Loucy (cell line): ENCODE results near the gene PKDREJ.

Experiments used
- H2AFZ ChIP-seq: fragments of 200-600 bp; sonication (generic); 2 replicates; pipeline ENCODE4 v1.6.0; 2016; ENCODE audit warnings: antibody characterized with exemption, mild to moderate bottlenecking, low read length, moderate library complexity
- H3F3A ChIP-seq: fragments of 200-600 bp; 2 replicates; pipeline ENCODE4 v1.6.0; 2016; ENCODE audit warnings: antibody characterized with exemption, low read depth, mild to moderate bottlenecking
- H3K27me3 ChIP-seq: fragments of 200-600 bp; sonication (generic); 2 replicates; pipeline ENCODE4 v1.6.1; 2014; ENCODE audit warnings: low read length, mild to moderate bottlenecking; ENCODE audit not compliant: insufficient read depth, poor library complexity, severe bottlenecking
- H3K36me3 ChIP-seq: fragments of 200-600 bp; sonication (generic); 2 replicates; pipeline ENCODE4 v1.6.1; 2016; ENCODE audit warnings: low read length; ENCODE audit not compliant: insufficient read depth
- H3K4me1 ChIP-seq: fragments of 200-600 bp; sonication (generic); 2 replicates; pipeline ENCODE4 v1.5.1; 2014; ENCODE audit warnings: low read length, mild to moderate bottlenecking; ENCODE audit not compliant: insufficient read depth, poor library complexity, severe bottlenecking
- H3K4me2 ChIP-seq: fragments of 200-600 bp; sonication (generic); 2 replicates; pipeline ENCODE4 v1.6.0; 2014; ENCODE audit warnings: antibody characterized with exemption, low read length, low read depth, mild to moderate bottlenecking; ENCODE audit not compliant: poor library complexity, severe bottlenecking
- H3K4me3 ChIP-seq: fragments of 200-600 bp; sonication (generic); 2 replicates; pipeline ENCODE4 v1.5.1; 2014; ENCODE audit warnings: low read length, mild to moderate bottlenecking, mixed read lengths; ENCODE audit not compliant: poor library complexity, severe bottlenecking
- H3K79me2 ChIP-seq: fragments of 200-600 bp; sonication (generic); 2 replicates; pipeline ENCODE4 v1.6.1; 2014; ENCODE audit warnings: low read length; ENCODE audit not compliant: insufficient read depth
- H3K9ac ChIP-seq: fragments of 200-600 bp; sonication (generic); 2 replicates; pipeline ENCODE4 v1.6.0; 2014; ENCODE audit warnings: mild to moderate bottlenecking, low read depth, low read length, moderate library complexity; ENCODE audit not compliant: poor library complexity, severe bottlenecking
- H3K9me2 ChIP-seq: fragments of 200-600 bp; sonication (generic); replicated peaks from 2 replicates; pipeline ENCODE4 v1.6.1; 2016; ENCODE audit warnings: low read depth, low read length, mixed read lengths
- H3K9me3 ChIP-seq: fragments of 200-600 bp; sonication (generic); 2 replicates; pipeline ENCODE4 v1.6.1; 2014; ENCODE audit warnings: mild to moderate bottlenecking, antibody characterized with exemption, low read length, low read depth; ENCODE audit not compliant: insufficient read depth
- H4K20me1 ChIP-seq: fragments of 200-600 bp; sonication (generic); 2 replicates; pipeline ENCODE4 v1.6.0; 2014; ENCODE audit warnings: antibody characterized with exemption, low read length, mild to moderate bottlenecking; ENCODE audit not compliant: insufficient read depth, poor library complexity, severe bottlenecking
- EZH2phosphoT487 ChIP-seq: fragments of 200-600 bp; IDR thresholded peaks from 2 replicates; pipeline ENCODE4 v1.6.1; 2018; ENCODE audit warnings: antibody characterized with exemption, mild to moderate bottlenecking, moderate library complexity, borderline replicate concordance
- TF ChIP-seq, protein P1 (sequence below): fragments of 200-600 bp; sonication (generic); conservative IDR thresholded peaks from 2 replicates; pipeline ENCODE4 v1.5.1; 2014; ENCODE audit warnings: mild to moderate bottlenecking, antibody characterized with exemption, low read length

PKDREJ gene

DNA sequence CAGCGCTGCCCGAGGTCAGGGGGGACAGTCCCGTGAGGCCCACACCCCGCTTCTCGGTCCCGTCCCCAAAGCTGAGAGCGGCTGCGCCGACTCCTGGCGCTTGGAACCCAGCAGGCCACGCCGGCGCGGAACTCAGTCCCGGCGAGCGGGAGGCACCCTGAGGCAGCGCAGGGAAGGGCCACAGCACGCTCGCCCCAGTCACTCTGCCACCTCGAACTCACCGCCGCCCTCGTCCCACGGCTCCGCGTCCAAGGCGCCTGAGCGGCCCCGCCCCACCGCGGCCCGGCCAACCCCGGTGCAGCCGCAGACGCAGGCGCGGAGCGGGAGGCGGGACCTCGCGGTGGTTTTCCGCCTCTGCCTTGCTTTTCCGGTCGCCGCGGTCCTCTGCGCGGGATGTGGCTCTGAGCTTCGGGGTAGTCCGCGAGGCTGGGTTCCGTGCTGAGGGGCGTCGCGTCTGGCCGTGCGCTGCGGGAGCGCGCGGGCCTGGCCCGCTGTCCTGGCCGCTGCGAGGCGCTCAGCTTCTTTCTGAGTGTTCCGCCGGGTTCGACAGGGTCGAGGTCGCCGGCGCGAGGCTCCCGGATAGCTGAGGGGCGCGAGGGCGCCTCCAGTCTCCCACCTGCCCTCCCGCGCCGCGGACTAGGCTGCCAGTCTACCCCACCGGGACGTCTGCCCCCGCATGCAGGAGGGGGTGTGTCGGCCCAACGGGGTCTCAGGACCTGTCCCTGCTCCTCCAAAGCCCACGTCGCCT lies 12.9 kb downstream of the PKDREJ start, which contains the start of gene CDPF1:
TSS of gene CDPF1 (minus strand) at position 259 of the 748 bp plus-strand sequence. CDS start 2,009 bp downstream, outside the sequence.
- no peaks in the 10 kb centered on the region for H3F3A ChIP-seq
- no peaks in the 10 kb centered on the region for H3K9me2 ChIP-seq
- peaks cover 75% of the 10 kb centered on the region for H3K79me2 ChIP-seq
- H3K9ac ChIP-seq: peak within 1 kb of the TSS; percentile 95
- no peak within 1 kb of the TSS for H2AFZ ChIP-seq
- no peaks in the 10 kb centered on the region for H3K36me3 ChIP-seq
- no peaks in the 10 kb centered on the region for H4K20me1 ChIP-seq
- no peak for TF ChIP-seq EZH2phosphoT487
- TF ChIP-seq, protein P1, sequence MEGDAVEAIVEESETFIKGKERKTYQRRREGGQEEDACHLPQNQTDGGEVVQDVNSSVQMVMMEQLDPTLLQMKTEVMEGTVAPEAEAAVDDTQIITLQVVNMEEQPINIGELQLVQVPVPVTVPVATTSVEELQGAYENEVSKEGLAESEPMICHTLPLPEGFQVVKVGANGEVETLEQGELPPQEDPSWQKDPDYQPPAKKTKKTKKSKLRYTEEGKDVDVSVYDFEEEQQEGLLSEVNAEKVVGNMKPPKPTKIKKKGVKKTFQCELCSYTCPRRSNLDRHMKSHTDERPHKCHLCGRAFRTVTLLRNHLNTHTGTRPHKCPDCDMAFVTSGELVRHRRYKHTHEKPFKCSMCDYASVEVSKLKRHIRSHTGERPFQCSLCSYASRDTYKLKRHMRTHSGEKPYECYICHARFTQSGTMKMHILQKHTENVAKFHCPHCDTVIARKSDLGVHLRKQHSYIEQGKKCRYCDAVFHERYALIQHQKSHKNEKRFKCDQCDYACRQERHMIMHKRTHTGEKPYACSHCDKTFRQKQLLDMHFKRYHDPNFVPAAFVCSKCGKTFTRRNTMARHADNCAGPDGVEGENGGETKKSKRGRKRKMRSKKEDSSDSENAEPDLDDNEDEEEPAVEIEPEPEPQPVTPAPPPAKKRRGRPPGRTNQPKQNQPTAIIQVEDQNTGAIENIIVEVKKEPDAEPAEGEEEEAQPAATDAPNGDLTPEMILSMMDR: peak; percentile 17; the same call in 1 of the 2 replicates
- no peaks in the 10 kb centered on the region for H3K27me3 ChIP-seq
- peak within 1 kb of the TSS; percentile 86 for H3K4me2 ChIP-seq
- H3K9me3 ChIP-seq: no peaks in the 10 kb centered on the region
- H3K4me3 ChIP-seq: peak within 1 kb of the TSS; percentile 84
- H3K4me1 ChIP-seq: peaks cover 72% of the 10 kb centered on the region

DNA sequence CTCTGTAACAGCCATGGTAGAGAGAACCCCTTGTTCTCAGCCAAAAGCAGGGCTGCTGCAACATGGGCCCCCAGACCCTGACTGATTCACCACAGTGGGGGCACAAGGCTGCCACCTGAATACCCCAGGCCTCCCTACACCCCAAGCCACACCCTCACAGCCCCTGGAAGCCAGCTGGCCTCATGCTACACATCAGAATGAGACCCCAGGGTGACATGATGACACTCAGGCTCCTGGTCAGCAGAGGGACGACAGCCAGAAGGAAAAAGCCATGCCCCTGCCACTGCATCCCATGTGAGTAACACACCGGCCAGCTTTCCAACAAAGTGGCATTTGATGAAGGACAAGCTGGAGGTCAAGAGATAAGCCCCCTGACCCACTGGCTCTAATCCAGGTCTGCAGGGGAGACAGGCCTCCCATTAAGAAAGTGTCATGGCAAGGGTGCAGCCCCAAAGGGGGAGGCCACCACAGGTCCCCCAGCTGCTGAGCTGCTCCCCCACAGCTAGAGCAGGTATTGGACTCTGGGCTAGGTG lies 15.6 kb downstream of the PKDREJ start:
- Histone ChIP-seq H3K9ac (peak overlapping the region; percentile 95), H3K4me2 (peak overlapping the region; percentile 85)

DNA sequence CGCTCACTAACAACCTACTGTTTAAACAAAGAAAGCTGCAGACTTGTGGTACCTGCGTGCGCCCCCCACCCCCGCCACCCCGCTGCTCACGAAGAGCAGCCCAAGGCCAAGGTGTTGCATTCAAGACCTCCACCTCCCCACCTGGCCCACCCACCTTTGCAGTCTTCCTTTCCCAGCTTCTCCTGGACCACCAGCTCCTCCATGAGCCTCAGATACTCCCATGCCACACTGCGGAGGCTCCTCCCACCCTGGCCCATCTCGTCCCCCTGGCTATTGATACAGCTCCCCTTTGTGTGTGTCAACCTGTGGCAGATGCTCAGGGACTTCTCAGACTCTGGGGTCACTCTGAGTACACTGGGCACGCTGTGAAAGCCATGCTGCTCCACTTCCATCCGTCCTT lies 17.0 kb downstream of the PKDREJ start:
- H3K4me1 ChIP-seq: peaks cover 67% of the 10 kb centered on the region
- peak overlapping the region; percentile 23 for H3K4me3 ChIP-seq
- TF ChIP-seq EZH2phosphoT487: no peak
- TF ChIP-seq, protein P1: no peak
- peaks cover 70% of the 10 kb centered on the region for H3K79me2 ChIP-seq
- H3F3A ChIP-seq: peaks cover 3% of the 10 kb centered on the region; the same call in 1 of the 2 replicates
- no peaks in the 10 kb centered on the region for H3K36me3 ChIP-seq
- H3K27me3 ChIP-seq: no peaks in the 10 kb centered on the region
- no peaks in the 10 kb centered on the region for H3K9me2 ChIP-seq
- peak overlapping the region; percentile 85 for H3K4me2 ChIP-seq
- H3K9ac ChIP-seq: peak overlapping the region; percentile 42
- no peaks in the 10 kb centered on the region for H3K9me3 ChIP-seq
- H4K20me1 ChIP-seq: no peaks in the 10 kb centered on the region
- H2AFZ ChIP-seq: no peak overlapping the region

More for the DNA sequence above, 15.6 kb downstream of the PKDREJ start:
- no peaks in the 10 kb centered on the region for H3K36me3 ChIP-seq
- peaks cover 83% of the 10 kb centered on the region for H3K79me2 ChIP-seq
- H4K20me1 ChIP-seq: no peaks in the 10 kb centered on the region
- H3K9me3 ChIP-seq: no peaks in the 10 kb centered on the region
- H3K4me3 ChIP-seq: no peak overlapping the region
- H2AFZ ChIP-seq: no peak overlapping the region
- no peaks in the 10 kb centered on the region for H3K27me3 ChIP-seq
- no peaks in the 10 kb centered on the region for H3F3A ChIP-seq
- peaks cover 64% of the 10 kb centered on the region for H3K4me1 ChIP-seq
- no peak for TF ChIP-seq EZH2phosphoT487
- TF ChIP-seq, protein P1: no peak
- H3K9me2 ChIP-seq: no peaks in the 10 kb centered on the region
